ENCODE measurements around the gene ZFHX3. TPM values are rescaled to one million over a fixed set of nuclear protein-coding genes. Genes with fewer than 3 reads are reported as not detected.

Gene ZFHX3
- total and polyA plus RNA-seq, 4 donors, result 2.6 to 32.7 (median 14.7) TPM

- H3K36me3 ChIP-seq (ENCODE audit: control insufficient read depth in 4 of 4, insufficient read depth in 4 of 4, low read length in 4 of 4), result peaks cover 0 to 25% (median 7%) of the 10 kb centered on the region in 4 donors
- H3K27ac ChIP-seq (ENCODE audit: low read depth in 1 of 2, low read length in 1 of 2), result peak overlapping the region in 1 of 2 donors; percentile 80
- H3K4me3 ChIP-seq, result no peak overlapping the region
- no peak overlapping the region for H3K9ac ChIP-seq (ENCODE audit: insufficient read depth in 1 of 2, low read length in 2 of 2)
- H3K27me3 ChIP-seq (ENCODE audit: control insufficient read depth in 3 of 3, insufficient read depth in 3 of 3, low read length in 2 of 3), result no peaks in the 10 kb centered on the region
- no peak for TF ChIP-seq CTCF (IDR thresholded peaks at IDR 0.05; ENCODE audit: control extremely low read depth, extremely low read depth)
- DNase-seq, result no peak
- no peak for ATAC-seq (ENCODE audit: insufficient read depth, low FRiP score)
- H3K9me3 ChIP-seq (ENCODE audit: control insufficient read depth in 4 of 4, insufficient read depth in 3 of 4, low read length in 3 of 4), result peaks cover 0 to 1% (median 0%) of the 10 kb centered on the region in 4 donors
- 57 to 78% methylated on average over 18 of the region's 18 CpGs for WGBS, 2 donors
- H3K4me1 ChIP-seq (ENCODE audit: control insufficient read depth in 5 of 5, insufficient read depth in 5 of 5, low read length in 5 of 5), result peaks cover 0 to 25% (median 5%) of the 10 kb centered on the region in 5 donors
These were observed 259.6 kb downstream of the ZFHX3 start for GRCh38 chr16:72788269-72788809.

- TF ChIP-seq CTCF (IDR thresholded peaks at IDR 0.05; ENCODE audit: control extremely low read depth, extremely low read depth), result no peak
- Histone ChIP-seq H3K27ac (ENCODE audit: low read depth in 1 of 2, low read length in 1 of 2) (peak overlapping the region in 1 of 2 donors; percentile 80), H3K9me3 (ENCODE audit: control insufficient read depth in 4 of 4, insufficient read depth in 3 of 4, low read length in 3 of 4) (peaks cover 0 to 1% (median 0%) of the 10 kb centered on the region in 4 donors), H3K9ac (ENCODE audit: insufficient read depth in 1 of 2, low read length in 2 of 2) (peak overlapping the region in 1 of 2 donors; percentile 80), H3K27me3 (ENCODE audit: control insufficient read depth in 3 of 3, insufficient read depth in 3 of 3, low read length in 2 of 3) (no peaks in the 10 kb centered on the region), H3K36me3 (ENCODE audit: control insufficient read depth in 4 of 4, insufficient read depth in 4 of 4, low read length in 4 of 4) (peaks cover 0 to 20% (median 6%) of the 10 kb centered on the region in 4 donors), H3K4me3 (peak overlapping the region; percentile 56), H3K4me1 (ENCODE audit: control insufficient read depth in 5 of 5, insufficient read depth in 5 of 5, low read length in 5 of 5) (peaks cover 0 to 25% (median 5%) of the 10 kb centered on the region in 5 donors)
- peak; percentile 74 to 86 (median 75) for DNase-seq
- 12 to 17% methylated on average over 22 to 43 of the region's 43 CpGs for WGBS, 2 donors
- peak; percentile 80 for ATAC-seq (ENCODE audit: insufficient read depth, low FRiP score)
These were observed 260.2 kb downstream of the ZFHX3 start for GRCh38 chr16:72787514-72788268.

GRCh38 chr16:72787130-72787513, 260.8 kb downstream of the ZFHX3 start:
- Histone ChIP-seq H3K9ac (ENCODE audit: insufficient read depth in 1 of 2, low read length in 2 of 2) (no peak overlapping the region), H3K36me3 (ENCODE audit: control insufficient read depth in 4 of 4, insufficient read depth in 4 of 4, low read length in 4 of 4) (peaks cover 0 to 20% (median 6%) of the 10 kb centered on the region in 4 donors), H3K27ac (ENCODE audit: low read depth in 1 of 2, low read length in 1 of 2) (peak overlapping the region in 1 of 2 donors; percentile 63), H3K9me3 (ENCODE audit: control insufficient read depth in 4 of 4, insufficient read depth in 3 of 4, low read length in 3 of 4) (peaks cover 0 to 1% (median 0%) of the 10 kb centered on the region in 4 donors), H3K4me1 (ENCODE audit: control insufficient read depth in 5 of 5, insufficient read depth in 5 of 5, low read length in 5 of 5) (peaks cover 0 to 25% (median 5%) of the 10 kb centered on the region in 5 donors), H3K4me3 (no peak overlapping the region), H3K27me3 (ENCODE audit: control insufficient read depth in 3 of 3, insufficient read depth in 3 of 3, low read length in 2 of 3) (no peaks in the 10 kb centered on the region)
- DNase-seq (no peak), ATAC-seq (ENCODE audit: insufficient read depth, low FRiP score) (no peak)
- WGBS, 2 donors, result 26 to 27% methylated on average over 23 of the region's 23 CpGs
- TF ChIP-seq CTCF (IDR thresholded peaks at IDR 0.05; ENCODE audit: control extremely low read depth, extremely low read depth), result no peak
